Lower leg skin (tissue), 3 donors: ENCODE measurements around the gene SYT2.

Source experiments
- POLR2A ChIP-seq, 2 donors: fragments of 450-650 bp; IDR thresholded peaks; one replicate each; pipeline ENCODE4 v1.6.1; 2016 to 2017; ENCODE audit warnings: antibody characterized with exemption in 2 of 2, mild to moderate bottlenecking in 1 of 2, moderate library complexity in 1 of 2
- TF ChIP-seq, protein P1 (sequence below), 3 donors: fragments of 450-650 bp; IDR thresholded peaks; one replicate each; pipeline ENCODE4 v1.5.1; 2016; ENCODE audit warnings: antibody characterized with exemption in 3 of 3, mild to moderate bottlenecking in 3 of 3, moderate library complexity in 2 of 3

DNA sequence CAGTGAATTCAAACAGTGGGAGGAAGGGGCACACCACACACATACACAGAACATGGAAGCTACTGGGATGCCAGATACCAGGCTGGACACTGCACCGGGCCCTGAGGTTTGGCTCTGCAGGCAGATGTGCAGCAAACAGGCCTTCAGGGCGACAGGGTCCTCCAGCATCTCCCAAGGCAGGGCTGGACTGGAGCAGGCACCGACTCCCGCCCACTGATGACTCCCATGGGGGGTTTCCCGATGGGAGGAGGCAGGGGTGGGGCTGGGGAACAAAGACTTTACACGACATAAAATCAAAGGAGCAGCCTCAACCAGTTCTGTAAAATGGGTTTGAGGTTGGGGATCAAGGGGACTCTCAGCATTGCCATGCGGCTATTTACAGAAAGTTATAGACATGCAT is 118.1 kb downstream of the SYT2 start:
- TF ChIP-seq POLR2A (IDR thresholded peaks at IDR 0.05) = no peak
- TF ChIP-seq, protein P1, sequence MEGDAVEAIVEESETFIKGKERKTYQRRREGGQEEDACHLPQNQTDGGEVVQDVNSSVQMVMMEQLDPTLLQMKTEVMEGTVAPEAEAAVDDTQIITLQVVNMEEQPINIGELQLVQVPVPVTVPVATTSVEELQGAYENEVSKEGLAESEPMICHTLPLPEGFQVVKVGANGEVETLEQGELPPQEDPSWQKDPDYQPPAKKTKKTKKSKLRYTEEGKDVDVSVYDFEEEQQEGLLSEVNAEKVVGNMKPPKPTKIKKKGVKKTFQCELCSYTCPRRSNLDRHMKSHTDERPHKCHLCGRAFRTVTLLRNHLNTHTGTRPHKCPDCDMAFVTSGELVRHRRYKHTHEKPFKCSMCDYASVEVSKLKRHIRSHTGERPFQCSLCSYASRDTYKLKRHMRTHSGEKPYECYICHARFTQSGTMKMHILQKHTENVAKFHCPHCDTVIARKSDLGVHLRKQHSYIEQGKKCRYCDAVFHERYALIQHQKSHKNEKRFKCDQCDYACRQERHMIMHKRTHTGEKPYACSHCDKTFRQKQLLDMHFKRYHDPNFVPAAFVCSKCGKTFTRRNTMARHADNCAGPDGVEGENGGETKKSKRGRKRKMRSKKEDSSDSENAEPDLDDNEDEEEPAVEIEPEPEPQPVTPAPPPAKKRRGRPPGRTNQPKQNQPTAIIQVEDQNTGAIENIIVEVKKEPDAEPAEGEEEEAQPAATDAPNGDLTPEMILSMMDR (IDR thresholded peaks at IDR 0.05) = no peak
